CD14-positive monocyte (primary cell): ENCODE data around the gene SGCD. TPM values are rescaled to one million over a fixed set of nuclear protein-coding genes. Genes with fewer than 3 reads are reported as not detected.

Experiments
- DNase-seq, 3 donors: peaks; one replicate each; pipeline ENCODE4 v3.0.0-alpha.2; 2011 to 2022
- H2AFZ ChIP-seq: 2 replicates; pipeline ENCODE4 v1.6.0; 2012; ENCODE audit warnings: mild to moderate bottlenecking, low read depth, low read length, inconsistent platforms; ENCODE audit not compliant: insufficient read depth, poor library complexity, severe bottlenecking
- H3K27ac ChIP-seq, 2 donors: 1 replicate in 1 of 2; 2 replicates in 1 of 2; pipeline ENCODE4 v1.5.1; 2012 to 2013; ENCODE audit warnings: low read length in 2 of 2, control low read depth in 1 of 2, inconsistent platforms in 1 of 2, low read depth in 1 of 2, mild to moderate bottlenecking in 1 of 2
- H3K27me3 ChIP-seq, 2 donors: one replicate each; pipeline versions ENCODE4 v1.6.0 to v1.6.1; 2011 to 2013; ENCODE audit warnings: low read length in 2 of 2; ENCODE audit not compliant: control insufficient read depth in 2 of 2, insufficient read depth in 2 of 2
- H3K36me3 ChIP-seq, 2 donors: replicated peaks in 1 of 2; 1 replicate in 1 of 2; 2 replicates in 1 of 2; pipeline versions ENCODE4 v1.5.1 to v1.6.1; 2012 to 2013; ENCODE audit warnings: low read length in 2 of 2, control low read depth in 1 of 2, inconsistent platforms in 1 of 2, mild to moderate bottlenecking in 1 of 2; ENCODE audit not compliant: insufficient read depth in 2 of 2, control insufficient read depth in 1 of 2
- H3K4me1 ChIP-seq, 2 donors: 1 replicate in 1 of 2; 2 replicates in 1 of 2; pipeline versions ENCODE4 v1.5.1 to v1.6.1; 2012 to 2013; ENCODE audit warnings: low read length in 2 of 2, control low read depth in 1 of 2, inconsistent platforms in 1 of 2, mild to moderate bottlenecking in 1 of 2, moderate library complexity in 1 of 2; ENCODE audit not compliant: insufficient read depth in 2 of 2, control insufficient read depth in 1 of 2
- H3K4me2 ChIP-seq: replicated peaks from 2 replicates; pipeline ENCODE3; 2012; ENCODE audit warnings: low read length, moderate library complexity, mild to moderate bottlenecking; ENCODE audit not compliant: poor library complexity, severe bottlenecking; ENCODE audit errors: extremely low read depth
- H3K4me3 ChIP-seq, 3 experiments: fragments of 200-600 bp in 1 of 3; sonication (generic) in 1 of 3; replicated peaks in 1 of 3; 1 replicate in 2 of 3; 2 replicates in 1 of 3; pipeline ENCODE4 v1.5.1; 2011 to 2013; ENCODE audit warnings: low read length in 3 of 3, mild to moderate bottlenecking in 3 of 3, control low read depth in 2 of 3, low read depth in 2 of 3, inconsistent platforms in 1 of 3, moderate library complexity in 1 of 3
- H3K79me2 ChIP-seq: 2 replicates; pipeline ENCODE4 v1.6.0; 2012; ENCODE audit warnings: mild to moderate bottlenecking, control low read depth, inconsistent platforms, low read length, moderate library complexity; ENCODE audit not compliant: insufficient read depth
- H3K9ac ChIP-seq: 2 replicates; pipeline ENCODE4 v1.6.0; 2017; ENCODE audit warnings: low read length, mild to moderate bottlenecking; ENCODE audit not compliant: insufficient read depth, poor library complexity, severe bottlenecking
- H3K9me3 ChIP-seq, 2 donors: replicated peaks in 1 of 2; 1 replicate in 1 of 2; 2 replicates in 1 of 2; pipeline versions ENCODE4 v1.5.1 to v1.6.1; 2012 to 2013; ENCODE audit warnings: low read length in 2 of 2, control low read depth in 1 of 2; ENCODE audit not compliant: control insufficient read depth in 1 of 2, insufficient read depth in 1 of 2
- H4K20me1 ChIP-seq: 2 replicates; pipeline ENCODE4 v1.6.0; 2012; ENCODE audit warnings: mild to moderate bottlenecking, low read length, control low read depth, moderate library complexity; ENCODE audit not compliant: insufficient read depth
- H3K27ac Mint-ChIP-seq, 7 donors: one replicate each; pipeline ENCODE4 v1.8.0; 2020; ENCODE audit warnings: mild to moderate bottlenecking in 7 of 7, mixed read lengths in 7 of 7, moderate library complexity in 6 of 7, inconsistent platforms in 2 of 7
- H3K27me3 Mint-ChIP-seq, 3 donors: one replicate each; pipeline ENCODE4 v1.8.0; 2021 to 2022; ENCODE audit warnings: low read depth in 3 of 3, mild to moderate bottlenecking in 3 of 3, mixed read lengths in 3 of 3, moderate library complexity in 3 of 3, inconsistent platforms in 1 of 3
- H3K36me3 Mint-ChIP-seq, 2 donors: one replicate each; pipeline ENCODE4 v1.8.0; 2020; ENCODE audit warnings: mixed read lengths in 2 of 2, inconsistent platforms in 1 of 2, mild to moderate bottlenecking in 1 of 2
- H3K4me1 Mint-ChIP-seq: one replicate; pipeline ENCODE4 v1.8.0; 2020; ENCODE audit warnings: mild to moderate bottlenecking, mixed read lengths
- H3K4me3 Mint-ChIP-seq, 2 donors: one replicate each; pipeline ENCODE4 v1.8.0; 2020; ENCODE audit warnings: mild to moderate bottlenecking in 2 of 2, mixed read lengths in 2 of 2, moderate library complexity in 1 of 2
- H3K9me3 Mint-ChIP-seq, 7 donors: one replicate each; pipeline ENCODE4 v1.8.0; 2020 to 2022; ENCODE audit warnings: mixed read lengths in 7 of 7, mild to moderate bottlenecking in 6 of 7, moderate library complexity in 6 of 7, inconsistent platforms in 2 of 7
- CTCF ChIP-seq: fragments of 200-600 bp; IDR thresholded peaks from one replicate; pipeline ENCODE4 v1.8.0; 2022; ENCODE audit warnings: antibody characterized with exemption, mild to moderate bottlenecking
- WGBS: methylation state at CpG from one replicate; pipeline ENCODE4 v1.1.5; 2013; ENCODE audit warnings: missing lambda C conversion rate; ENCODE audit not compliant: insufficient coverage; 5-methylcytosine and 5-hydroxymethylcytosine counted together
- intact Hi-C, 2 donors: fragments of 100-400 bp; cut with micrococcal nuclease; formaldehyde crosslinking; loops; one replicate each; pipeline versions ENCODE4 v1.15.0 to v1.15.1; 2023
- polyA plus RNA-seq, 3 donors: library from polyadenylated mRNA; depleted of rRNA in 1 of 3; unstranded in 2 of 3; stranded (reverse) in 1 of 3; fragments of 300-500 nt in 2 of 3; fragments of >200 nt in 1 of 3; fragmentation: Illumina TruSeq in 2 of 3; gene quantifications; 1 replicate in 2 of 3; 2 replicates in 1 of 3; pipeline ENCODE4 v1.2.3, GENCODE V29; 2012 to 2021

The SGCD gene
- polyA plus RNA-seq, 3 donors = not detected

- no peak overlapping the region for H3K27ac ChIP-seq
- no peaks in the 10 kb centered on the region for H3K36me3 ChIP-seq
- no peak overlapping the region for H3K4me3 Mint-ChIP-seq
- H3K4me2 ChIP-seq = no peak overlapping the region
- peaks cover 0 to 6% of the 10 kb centered on the region in 2 donors for H3K9me3 ChIP-seq
- intact Hi-C loops = no loop called here
- DNase-seq = no peak
- no peaks in the 10 kb centered on the region for H3K79me2 ChIP-seq
- TF ChIP-seq CTCF = no peak
- H3K27me3 ChIP-seq = no peaks in the 10 kb centered on the region
- H3K36me3 Mint-ChIP-seq = no peaks in the 10 kb centered on the region
- no peak overlapping the region for H3K9ac ChIP-seq
- H3K4me1 ChIP-seq = no peaks in the 10 kb centered on the region
- no peak overlapping the region for H3K27ac Mint-ChIP-seq
- H2AFZ ChIP-seq = no peak overlapping the region
- H4K20me1 ChIP-seq = no peaks in the 10 kb centered on the region
- H3K4me3 ChIP-seq = no peak overlapping the region
- peaks cover 0 to 3% (median 0%) of the 10 kb centered on the region in 7 donors for H3K9me3 Mint-ChIP-seq
- no peaks in the 10 kb centered on the region for H3K4me1 Mint-ChIP-seq
- H3K27me3 Mint-ChIP-seq = peaks cover 0 to 3% (median 1%) of the 10 kb centered on the region in 3 donors
These were observed 133.5 kb downstream of the SGCD start for GRCh38 chr5:156460471-156460870.

- Mint-ChIP-seq H3K27me3 (no peaks in the 10 kb centered on the region), H3K27ac (no peak overlapping the region), H3K4me1 (no peaks in the 10 kb centered on the region), H3K36me3 (no peaks in the 10 kb centered on the region), H3K4me3 (no peak overlapping the region), H3K9me3 (peaks cover 0 to 4% (median 0%) of the 10 kb centered on the region in 7 donors)
- H3K27ac ChIP-seq = no peak overlapping the region
- no peak overlapping the region for H3K4me2 ChIP-seq
- no peaks in the 10 kb centered on the region for H3K4me1 ChIP-seq
- no peak overlapping the region for H3K4me3 ChIP-seq
- no peaks in the 10 kb centered on the region for H3K27me3 ChIP-seq
- H3K79me2 ChIP-seq = no peaks in the 10 kb centered on the region
- intact Hi-C loops = no loop called here
- H3K36me3 ChIP-seq = no peaks in the 10 kb centered on the region
- H4K20me1 ChIP-seq = no peaks in the 10 kb centered on the region
- H3K9ac ChIP-seq = no peak overlapping the region
- no peak overlapping the region for H2AFZ ChIP-seq
- DNase-seq = no peak
- peaks cover 0 to 6% of the 10 kb centered on the region in 2 donors for H3K9me3 ChIP-seq
- 68% methylated on average over 2 of the region's 3 CpGs for WGBS
- no peak for TF ChIP-seq CTCF
These were observed 139.9 kb downstream of the SGCD start for GRCh38 chr5:156466871-156467270.
